ENCODE results near the gene MEN1.

MEN1 gene

GRCh38 chr11:64760759-64761420 lies 49.5 kb downstream of the MEN1 start:
- no peak for DNase-seq

DNA sequence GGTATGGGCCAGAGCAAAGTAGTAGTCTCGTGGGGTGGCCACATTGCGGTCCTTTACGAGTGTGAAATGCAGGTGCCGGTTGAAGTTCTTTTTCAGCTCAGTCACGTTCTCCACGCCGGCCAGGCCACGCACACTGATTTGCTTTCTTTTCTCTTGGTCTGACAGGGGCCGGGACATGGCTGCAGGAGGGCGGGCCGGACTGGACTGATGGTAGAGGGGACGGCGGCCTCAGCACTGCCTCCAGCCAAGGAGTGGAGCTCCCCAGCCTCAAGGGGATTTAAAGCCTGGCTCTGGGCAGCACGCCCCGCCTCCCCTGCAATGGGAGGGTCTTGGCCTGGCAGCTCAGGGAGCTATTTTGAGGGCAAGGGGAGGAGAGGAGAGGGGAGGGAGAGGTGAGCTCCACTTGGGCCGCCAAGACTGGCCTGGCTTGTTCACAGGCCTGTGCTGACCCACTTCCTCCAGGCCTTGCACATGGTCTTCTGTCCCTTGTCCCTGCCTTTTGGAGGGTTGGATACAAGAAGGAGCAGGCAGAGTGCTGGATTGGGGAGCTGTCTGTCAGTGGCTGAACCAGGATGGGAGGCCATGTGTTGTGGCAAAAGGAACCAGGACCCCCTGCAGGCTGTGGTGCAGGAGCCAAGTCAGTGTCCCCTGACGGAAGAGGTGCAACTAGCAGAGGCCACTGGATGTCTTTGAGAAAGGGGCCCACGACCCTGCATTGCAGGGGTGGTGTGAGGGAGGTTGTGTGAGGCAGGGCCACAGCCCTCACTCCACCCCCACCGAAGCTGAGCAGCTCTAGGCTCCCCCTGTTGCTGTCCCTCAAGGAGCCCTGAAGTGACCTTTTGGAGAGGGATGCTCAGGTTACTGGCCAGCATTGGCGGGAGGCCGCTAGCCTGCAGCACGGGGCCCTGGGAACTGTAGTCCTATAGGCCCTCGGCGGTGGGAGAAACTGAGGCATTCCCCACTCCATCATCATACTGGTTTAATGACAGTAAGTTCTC lies 50.3 kb downstream of the MEN1 start, which contains the start of gene PYGM:
Gene PYGM (minus strand): TSS at position 253 of the 998 bp plus-strand sequence. CDS start 76 bp downstream, at position 177.
- DNase-seq: no peak

- DNase-seq: no peak
These were observed 51.1 kb downstream of the MEN1 start for GRCh38 chr11:64759131-64759721.

GRCh38 chr11:64758330-64759079 lies 51.8 kb downstream of the MEN1 start:
- DNase-seq: no peak

GRCh38 chr11:64757549-64758329 lies 52.6 kb downstream of the MEN1 start:
- DNase-seq: no peak

DNA sequence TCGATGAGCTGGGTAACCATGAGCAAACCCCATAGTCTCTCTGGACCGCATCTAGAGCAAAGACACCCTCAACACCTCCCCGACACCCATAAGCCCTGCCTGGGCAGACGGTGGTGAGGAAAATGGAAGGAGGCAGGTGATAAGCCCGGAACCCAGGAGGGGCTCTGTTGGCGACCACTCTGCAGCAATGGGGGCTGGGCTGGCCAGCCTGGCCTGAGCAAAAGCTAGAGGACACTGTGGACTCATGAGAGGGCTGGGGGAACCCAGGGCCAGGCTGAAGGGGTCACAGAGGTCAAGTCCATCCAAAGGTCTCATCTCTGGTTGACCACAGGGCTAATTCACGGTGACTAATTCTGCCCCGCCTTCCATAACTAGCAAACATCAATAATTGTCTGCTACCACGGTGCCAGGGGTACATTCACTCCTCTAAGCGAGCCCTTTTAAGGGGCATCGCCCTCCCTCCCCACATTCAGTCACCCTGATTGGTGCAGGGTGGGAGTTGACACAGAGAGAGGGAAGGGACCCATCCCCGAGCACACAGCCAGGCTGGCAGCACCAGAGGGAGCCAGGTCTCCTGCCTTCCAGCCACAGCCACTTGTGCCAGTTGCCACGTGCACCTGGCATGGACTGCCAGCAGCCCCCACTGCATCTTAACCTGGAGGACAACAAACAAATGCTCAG lies 54.5 kb downstream of the MEN1 start:
- no peak for DNase-seq

GRCh38 chr11:64754919-64755662 lies 55.3 kb downstream of the MEN1 start:
- DNase-seq: no peak

DNA sequence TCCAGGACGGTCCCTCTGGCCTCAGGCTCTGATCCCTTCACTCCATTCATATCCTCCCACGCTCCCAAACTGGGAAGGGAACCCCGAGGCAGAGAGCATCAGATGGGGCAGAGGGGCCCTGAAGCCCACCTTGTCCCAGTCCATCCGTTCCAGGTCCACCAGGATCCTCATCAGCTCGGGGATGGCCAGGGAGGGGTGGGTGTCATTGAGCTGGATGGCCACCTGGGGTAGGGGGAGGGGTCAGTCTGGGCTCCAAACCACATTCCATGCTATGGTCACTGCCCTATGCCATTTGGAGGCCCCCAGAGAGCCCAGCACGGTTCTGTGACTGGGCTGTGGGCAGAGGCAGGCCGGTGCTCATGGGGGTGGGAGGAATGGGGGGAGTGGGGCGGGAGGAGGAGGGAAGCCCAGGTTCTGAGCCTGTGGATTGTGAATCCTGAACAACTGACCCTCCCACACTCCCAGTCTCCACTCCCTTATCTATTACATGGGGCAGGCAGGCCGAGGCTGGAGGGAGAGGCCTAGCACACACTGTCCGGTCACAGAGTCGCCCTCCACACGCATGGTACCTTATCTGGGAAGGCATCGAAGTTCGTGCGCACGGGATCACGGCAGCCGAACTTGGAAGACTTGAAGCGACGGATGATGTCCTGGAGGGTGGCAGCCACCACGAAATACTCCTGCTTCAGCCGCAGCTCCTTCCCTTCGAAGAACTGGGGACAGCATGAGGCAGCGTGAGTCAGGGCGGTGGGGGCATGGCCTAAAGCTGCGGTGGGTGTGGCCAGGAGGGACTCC lies 56.0 kb downstream of the MEN1 start:
- no peak for DNase-seq
